PC-3 (cell line): ENCODE data around the gene BICRAL.

ENCODE experiments used
- CTCF ChIP-seq: fragments of 300-600 bp; sonication (generic); conservative IDR thresholded peaks from 2 replicates; pipeline ENCODE4 v1.5.1; 2017; ENCODE audit warnings: antibody characterized with exemption, low read depth, mild to moderate bottlenecking, low read length
- EZH2 ChIP-seq: fragments of 300-600 bp; sonication (generic); IDR thresholded peaks from one replicate; pipeline ENCODE4 v1.6.1; 2017; ENCODE audit warnings: antibody characterized with exemption, mild to moderate bottlenecking, low read length; ENCODE audit not compliant: unreplicated experiment

- TF ChIP-seq CTCF: no peak
- TF ChIP-seq EZH2: no peak
Observed at GRCh38 chr6:42774201-42774600, 7.7 kb upstream of the BICRAL start.
